ENCODE data around the gene KIF18A. TPM values are rescaled to one million over a fixed set of nuclear protein-coding genes. Genes with fewer than 3 reads are reported as not detected.
A peak's percentile ranks its signal among the peaks of the same experiment; 100 is the strongest.

Gene KIF18A
- total RNA-seq, 2 donors from 2014 or later, result 17.7 to 24.4 TPM

DNA sequence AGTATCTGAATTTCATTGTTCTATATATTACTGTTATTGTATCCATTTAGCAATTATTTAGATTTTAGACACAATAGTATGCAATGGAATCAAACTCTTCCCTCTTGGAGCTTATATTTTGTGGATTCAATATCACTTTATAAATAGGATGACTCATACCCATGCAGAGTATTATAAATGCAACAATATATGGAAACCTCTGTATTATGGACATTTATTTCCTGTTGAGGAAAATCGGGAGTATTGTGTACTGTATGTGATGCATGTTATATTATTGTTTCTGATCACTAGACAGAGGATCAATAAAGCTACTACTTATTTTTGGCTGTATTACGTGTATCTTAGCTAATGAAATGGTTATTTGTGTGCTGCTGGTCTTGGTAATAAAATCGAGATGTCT lies 1.0 kb upstream of the KIF18A start:
- Histone ChIP-seq H3K27me3 (ENCODE audit: control insufficient read depth, insufficient read depth, low read length, poor library complexity, severe bottlenecking) (no peaks in the 10 kb centered on the region), H3K4me3 (ENCODE audit: low read length) (peak overlapping the region; percentile 99), H3K4me1 (ENCODE audit: control insufficient read depth, insufficient read depth, low read length) (peaks cover 4% of the 10 kb centered on the region), H3K9me3 (ENCODE audit: control insufficient read depth, low read length) (no peaks in the 10 kb centered on the region), H3K9ac (ENCODE audit: extremely low read depth, low read length, poor library complexity, severe bottlenecking) (peak overlapping the region; percentile 80), H3K36me3 (ENCODE audit: control insufficient read depth, insufficient read depth, low read length) (peaks cover 7% of the 10 kb centered on the region), H3K27ac (ENCODE audit: low read depth, low read length) (no peak overlapping the region)
- peaks cover 3% of the 10 kb centered on the region for H3K36me3 Mint-ChIP-seq (ENCODE audit: low read depth)
- WGBS, 2 experiments (ENCODE audit: insufficient coverage in 1 of 2, insufficient read length in 1 of 2), result 94% methylated on average over 3 of the region's 3 CpGs; no CpG with 5 or more reads in 1 of the 2 experiments
- DNase-seq, result no peak
- H3K4me3 Mint-ChIP-seq, result peak overlapping the region; percentile 96
- TF ChIP-seq, protein P1, sequence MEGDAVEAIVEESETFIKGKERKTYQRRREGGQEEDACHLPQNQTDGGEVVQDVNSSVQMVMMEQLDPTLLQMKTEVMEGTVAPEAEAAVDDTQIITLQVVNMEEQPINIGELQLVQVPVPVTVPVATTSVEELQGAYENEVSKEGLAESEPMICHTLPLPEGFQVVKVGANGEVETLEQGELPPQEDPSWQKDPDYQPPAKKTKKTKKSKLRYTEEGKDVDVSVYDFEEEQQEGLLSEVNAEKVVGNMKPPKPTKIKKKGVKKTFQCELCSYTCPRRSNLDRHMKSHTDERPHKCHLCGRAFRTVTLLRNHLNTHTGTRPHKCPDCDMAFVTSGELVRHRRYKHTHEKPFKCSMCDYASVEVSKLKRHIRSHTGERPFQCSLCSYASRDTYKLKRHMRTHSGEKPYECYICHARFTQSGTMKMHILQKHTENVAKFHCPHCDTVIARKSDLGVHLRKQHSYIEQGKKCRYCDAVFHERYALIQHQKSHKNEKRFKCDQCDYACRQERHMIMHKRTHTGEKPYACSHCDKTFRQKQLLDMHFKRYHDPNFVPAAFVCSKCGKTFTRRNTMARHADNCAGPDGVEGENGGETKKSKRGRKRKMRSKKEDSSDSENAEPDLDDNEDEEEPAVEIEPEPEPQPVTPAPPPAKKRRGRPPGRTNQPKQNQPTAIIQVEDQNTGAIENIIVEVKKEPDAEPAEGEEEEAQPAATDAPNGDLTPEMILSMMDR (conservative IDR thresholded peaks at IDR 0.05), result no peak
- H3K27ac Mint-ChIP-seq, result peak overlapping the region; percentile 99
- H3K9me3 Mint-ChIP-seq, result no peaks in the 10 kb centered on the region
- H3K27me3 Mint-ChIP-seq (ENCODE audit: insufficient read depth), result no peaks in the 10 kb centered on the region
- peaks cover 17% of the 10 kb centered on the region for H3K4me1 Mint-ChIP-seq

- H3K4me3 Mint-ChIP-seq, result peak overlapping the region; percentile 96
- DNase-seq, result no peak
- peak overlapping the region; percentile 59 for H3K27ac ChIP-seq (ENCODE audit: low read depth, low read length)
- peaks cover 4% of the 10 kb centered on the region for H3K4me1 ChIP-seq (ENCODE audit: control insufficient read depth, insufficient read depth, low read length)
- peaks cover 18% of the 10 kb centered on the region for H3K4me1 Mint-ChIP-seq
- H3K4me3 ChIP-seq (ENCODE audit: low read length), result peak overlapping the region; percentile 99
- no peaks in the 10 kb centered on the region for H3K27me3 ChIP-seq (ENCODE audit: control insufficient read depth, insufficient read depth, low read length, poor library complexity, severe bottlenecking)
- H3K36me3 Mint-ChIP-seq (ENCODE audit: low read depth), result no peaks in the 10 kb centered on the region
- TF ChIP-seq, protein P1 (conservative IDR thresholded peaks at IDR 0.05), result no peak
- no peaks in the 10 kb centered on the region for H3K36me3 ChIP-seq (ENCODE audit: control insufficient read depth, insufficient read depth, low read length)
- H3K27me3 Mint-ChIP-seq (ENCODE audit: insufficient read depth), result no peaks in the 10 kb centered on the region
- H3K9ac ChIP-seq (ENCODE audit: extremely low read depth, low read length, poor library complexity, severe bottlenecking), result peak overlapping the region; percentile 80
- H3K27ac Mint-ChIP-seq, result peak overlapping the region; percentile 99
- H3K9me3 Mint-ChIP-seq, result no peaks in the 10 kb centered on the region
- no peaks in the 10 kb centered on the region for H3K9me3 ChIP-seq (ENCODE audit: control insufficient read depth, low read length)
- 3 to 5% methylated on average over 9 to 11 of the region's 11 CpGs for WGBS, 2 experiments (ENCODE audit: insufficient coverage in 1 of 2, insufficient read length in 1 of 2)
These were observed 686 bp downstream of the KIF18A start for GRCh38 chr11:28107191-28107749.

DNA sequence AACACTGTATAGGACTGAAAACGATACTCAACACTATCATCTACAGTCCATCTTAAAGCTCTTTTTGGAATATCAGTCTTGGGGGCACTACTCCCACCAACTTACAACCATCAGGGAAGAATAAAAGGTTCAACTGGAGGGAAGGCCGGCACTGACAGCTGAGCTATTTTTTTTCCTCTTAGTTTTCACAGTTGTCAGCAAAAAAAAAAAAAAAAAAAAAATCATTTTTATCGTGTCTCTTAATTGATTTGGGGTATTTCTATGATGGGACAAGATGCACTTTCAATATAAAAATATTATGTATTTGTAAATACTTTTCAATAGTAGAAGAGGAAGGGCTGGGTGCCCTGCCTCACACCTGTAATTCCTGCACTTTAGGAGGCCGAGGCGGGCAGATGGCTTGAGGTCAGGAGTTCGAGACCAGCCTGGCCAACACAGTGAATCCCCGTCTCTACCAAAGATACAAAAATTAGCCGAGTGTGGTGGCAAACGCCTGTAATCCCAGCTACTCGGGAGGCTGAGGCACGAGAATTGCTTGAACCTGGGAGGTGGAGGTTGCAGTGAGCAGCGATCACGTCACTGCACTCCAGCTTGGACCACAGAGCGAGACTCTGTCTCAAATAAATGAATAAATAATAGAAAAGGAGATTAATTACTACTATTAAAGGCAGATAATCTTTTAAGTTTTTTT lies 1.5 kb downstream of the KIF18A start:
- Histone ChIP-seq H3K36me3 (ENCODE audit: control insufficient read depth, insufficient read depth, low read length) (no peaks in the 10 kb centered on the region), H3K9ac (ENCODE audit: extremely low read depth, low read length, poor library complexity, severe bottlenecking) (no peak overlapping the region), H3K9me3 (ENCODE audit: control insufficient read depth, low read length) (no peaks in the 10 kb centered on the region), H3K4me1 (ENCODE audit: control insufficient read depth, insufficient read depth, low read length) (peaks cover 4% of the 10 kb centered on the region), H3K4me3 (ENCODE audit: low read length) (peak overlapping the region; percentile 99), H3K27ac (ENCODE audit: low read depth, low read length) (no peak overlapping the region), H3K27me3 (ENCODE audit: control insufficient read depth, insufficient read depth, low read length, poor library complexity, severe bottlenecking) (no peaks in the 10 kb centered on the region)
- WGBS, 2 experiments (ENCODE audit: insufficient coverage in 1 of 2, insufficient read length in 1 of 2), result 86 to 95% methylated on average over 6 to 12 of the region's 14 CpGs
- no peak for DNase-seq
- Mint-ChIP-seq H3K36me3 (ENCODE audit: low read depth) (no peaks in the 10 kb centered on the region), H3K27me3 (ENCODE audit: insufficient read depth) (no peaks in the 10 kb centered on the region), H3K4me3 (peak overlapping the region; percentile 96), H3K27ac (no peak overlapping the region), H3K9me3 (no peaks in the 10 kb centered on the region), H3K4me1 (peaks cover 23% of the 10 kb centered on the region)
- TF ChIP-seq, protein P1 (conservative IDR thresholded peaks at IDR 0.05), result no peak
